HG02623 (cell line): ENCODE results near the gene GABPB1.
A peak's percentile ranks its signal among the peaks of the same experiment; 100 is the strongest.

Experiments used
- ATAC-seq: cut with Tn5 transposase; IDR thresholded peaks from one replicate; pipeline ENCODE4 v1.9.1; 2021; ENCODE audit warnings: moderate library complexity; ENCODE audit not compliant: unreplicated experiment

GABPB1 gene

DNA sequence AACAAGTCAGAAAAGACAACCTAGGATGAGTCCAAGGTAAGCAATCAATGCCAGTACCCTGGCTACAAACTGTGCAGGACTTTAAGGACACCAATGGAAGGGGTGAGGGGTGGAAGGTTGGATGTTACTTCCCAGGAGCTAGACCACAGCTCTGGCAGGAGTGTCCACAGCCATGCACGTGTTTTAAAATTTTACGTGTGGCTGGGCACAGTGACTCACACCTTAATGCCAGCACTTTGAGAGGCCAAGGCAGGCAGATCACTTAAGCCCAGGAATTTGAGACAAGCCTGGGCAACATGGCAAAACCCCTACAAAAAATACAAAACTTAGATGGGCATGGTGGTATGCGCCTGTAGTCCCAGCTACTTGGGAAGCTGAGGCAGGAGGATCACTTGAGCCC lies 74.7 kb downstream of the GABPB1 start:
- no peak for ATAC-seq

DNA sequence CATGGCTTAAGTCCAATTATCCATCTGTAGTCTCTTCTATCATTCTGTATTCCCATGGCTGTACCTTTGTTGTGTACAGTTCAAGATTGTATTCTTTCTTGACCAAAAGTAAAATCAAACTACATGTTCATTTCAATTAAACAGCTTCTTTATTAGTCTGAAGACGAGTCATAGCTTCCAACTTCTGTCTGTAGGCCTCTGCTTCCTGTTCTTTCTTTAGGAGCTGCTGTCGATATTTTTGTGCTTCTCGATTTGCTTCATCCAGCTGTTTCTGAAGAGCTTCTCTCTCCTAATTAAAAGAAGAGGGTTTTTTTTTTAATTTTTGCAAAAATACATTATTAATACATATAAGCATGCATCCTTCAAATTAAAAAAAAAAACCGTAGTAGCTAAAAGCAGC lies 76.5 kb downstream of the GABPB1 start:
- ATAC-seq: no peak

DNA sequence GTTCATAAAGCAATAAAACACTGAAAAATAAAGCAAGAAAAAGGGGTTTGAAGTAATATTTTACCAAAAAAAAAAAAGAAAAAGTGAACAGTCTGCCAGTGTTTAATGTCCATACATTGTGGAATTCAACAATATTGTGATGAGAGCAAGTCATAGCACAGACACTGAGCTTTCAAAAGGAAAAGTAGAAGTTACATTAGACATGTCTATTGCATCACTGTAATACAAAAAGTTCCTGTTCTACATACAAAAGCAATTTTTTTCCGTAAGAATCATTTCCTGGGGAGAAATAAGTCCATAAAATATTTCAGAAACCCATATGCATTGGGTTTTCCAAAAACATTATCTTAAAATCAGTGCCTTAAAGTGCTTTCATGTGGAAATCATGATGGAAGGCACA lies 77.6 kb downstream of the GABPB1 start:
- ATAC-seq: no peak

DNA sequence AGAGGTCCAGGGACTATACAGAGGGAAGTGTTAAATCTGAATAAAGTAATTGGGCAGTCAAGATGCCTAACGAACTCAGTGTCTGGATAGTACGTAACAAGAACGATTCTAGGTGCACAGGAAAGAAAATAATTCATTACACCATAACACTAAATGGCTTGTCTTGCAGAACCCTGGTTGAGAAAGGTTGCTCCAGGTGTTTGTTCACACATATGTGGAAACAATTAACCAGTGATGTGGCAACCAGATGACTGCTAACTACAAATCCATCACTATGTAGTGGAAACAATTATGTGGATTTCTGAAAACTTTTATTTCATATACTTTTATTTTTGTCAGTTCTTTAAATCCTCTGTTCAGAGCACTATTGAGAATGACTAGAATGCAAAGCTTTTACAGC lies 79.1 kb downstream of the GABPB1 start:
- no peak for ATAC-seq

DNA sequence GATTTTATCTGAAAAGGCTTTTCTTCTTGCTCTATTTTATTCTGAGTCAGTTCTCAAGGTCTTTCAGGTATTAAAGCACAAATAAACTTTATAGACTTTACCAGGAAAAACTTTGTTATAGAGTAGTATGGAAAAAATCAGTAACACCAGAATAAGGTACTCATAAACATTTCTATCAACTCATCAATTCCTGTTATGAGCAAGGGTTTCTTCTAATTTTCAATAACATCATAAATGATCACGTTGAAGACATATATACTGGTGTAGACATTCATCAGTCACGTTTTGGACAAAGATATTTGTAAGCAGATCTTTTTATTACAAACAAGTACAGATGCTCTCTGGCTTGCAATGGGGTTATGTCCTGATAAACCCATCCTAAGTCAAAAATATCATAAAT lies 79.9 kb downstream of the GABPB1 start:
- no peak for ATAC-seq

DNA sequence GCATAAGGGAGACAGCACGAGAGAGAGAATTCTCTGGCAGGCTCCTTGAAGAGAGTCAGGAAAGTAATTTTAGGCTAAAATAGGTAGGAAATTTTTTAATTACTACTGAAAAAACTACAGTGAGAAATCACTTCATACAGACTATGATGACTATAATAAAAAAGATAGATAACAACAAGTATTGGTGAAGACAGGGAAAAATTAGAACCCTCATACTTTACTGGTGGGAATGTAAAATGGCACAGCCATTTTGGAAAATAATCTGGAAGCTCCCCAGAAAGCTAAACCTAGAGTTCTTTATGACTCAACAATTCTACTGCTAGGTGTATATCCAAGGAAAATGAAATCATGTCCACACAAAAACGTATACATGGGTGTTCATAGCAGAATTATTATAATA lies 87.4 kb downstream of the GABPB1 start:
- no peak for ATAC-seq

DNA sequence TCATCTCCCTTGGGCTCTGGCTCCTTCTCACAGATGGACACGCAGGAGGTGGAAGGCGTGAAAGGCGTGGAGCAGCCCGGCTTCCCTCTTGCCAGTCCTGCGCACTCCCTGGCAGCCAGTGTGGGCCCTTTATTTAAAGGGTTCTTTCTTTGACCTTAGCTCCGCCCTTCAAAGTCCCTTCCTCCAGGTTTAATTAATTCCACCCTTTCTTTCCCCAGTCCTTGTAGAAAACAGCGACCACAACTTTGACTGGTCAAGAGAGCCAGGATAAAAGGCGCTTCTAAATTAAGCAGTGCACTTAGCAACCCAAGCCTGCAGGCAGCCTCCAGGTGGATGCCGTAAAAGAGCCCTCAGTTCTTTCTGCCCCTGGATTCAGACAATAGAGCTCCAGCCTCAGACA lies 89.4 kb downstream of the GABPB1 start, which contains the start of gene HDC:
Gene HDC (minus strand): TSS at position 107 of the 400 bp plus-strand sequence. CDS start 103 bp downstream, at position 4.
- no peak for ATAC-seq

DNA sequence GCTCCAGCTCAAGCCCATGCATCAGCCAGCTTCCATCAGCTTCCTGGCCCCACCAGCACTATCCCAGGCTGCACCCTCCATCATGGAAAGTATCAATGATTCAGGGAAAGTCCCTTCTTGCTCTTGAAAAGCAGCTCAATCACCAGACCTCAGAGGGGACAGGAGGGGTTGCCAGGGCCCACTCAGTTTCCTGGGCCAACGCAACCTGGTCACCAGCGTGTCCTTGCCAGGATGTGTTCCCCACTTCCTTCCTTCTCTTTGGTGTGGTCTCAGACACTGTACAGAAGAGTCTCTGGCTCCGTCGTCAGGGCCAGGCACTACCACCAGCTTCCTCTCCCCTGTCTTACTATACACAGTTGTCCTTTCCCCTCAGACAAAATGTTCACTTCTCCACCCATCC lies 92.5 kb downstream of the GABPB1 start:
- no peak for ATAC-seq

DNA sequence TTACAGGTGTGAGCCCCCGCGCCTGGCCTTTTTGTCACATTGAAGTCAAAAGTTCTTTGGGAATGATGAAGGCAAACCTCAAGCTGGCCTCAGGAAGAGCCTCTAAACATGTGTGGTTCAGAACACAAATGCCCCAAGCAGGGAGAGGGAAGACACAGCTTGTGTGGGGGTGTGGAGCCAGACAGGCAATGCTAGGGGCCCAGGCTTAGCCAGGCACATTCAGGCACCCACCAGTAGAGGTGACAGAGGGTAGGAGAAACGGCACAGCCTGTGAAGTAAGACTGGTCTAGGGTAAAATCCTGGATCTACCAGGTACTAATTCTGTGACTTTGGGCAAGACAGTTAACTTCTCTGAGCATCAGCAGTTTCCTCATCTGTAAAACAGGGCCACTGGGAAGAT lies 93.0 kb downstream of the GABPB1 start:
- no peak for ATAC-seq

DNA sequence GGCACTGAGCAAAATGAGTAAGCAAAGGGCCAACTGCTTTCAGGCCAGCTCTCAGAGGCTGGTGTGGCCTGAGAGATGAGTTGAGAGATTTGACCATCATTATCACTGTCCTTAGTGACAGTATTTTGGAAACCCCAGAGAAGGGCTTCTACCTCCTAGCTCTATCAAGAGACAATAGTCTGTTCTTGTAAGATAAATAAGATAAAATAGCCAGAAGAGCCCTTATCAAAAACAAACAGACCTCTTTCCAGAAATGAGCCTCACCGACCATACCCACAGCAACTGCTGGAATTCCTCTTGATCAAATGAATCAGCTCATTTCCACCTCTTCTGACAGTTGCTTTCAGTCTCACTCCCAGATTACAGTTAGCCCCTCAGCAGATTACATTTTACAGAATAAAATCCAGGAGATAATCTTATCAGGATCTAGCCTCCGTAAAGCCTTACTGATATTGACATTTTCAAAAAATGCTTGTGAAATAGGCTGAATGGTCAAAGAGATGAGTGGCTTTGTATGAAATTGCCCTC lies 94.0 kb downstream of the GABPB1 start:
- ATAC-seq: peak; percentile 44

DNA sequence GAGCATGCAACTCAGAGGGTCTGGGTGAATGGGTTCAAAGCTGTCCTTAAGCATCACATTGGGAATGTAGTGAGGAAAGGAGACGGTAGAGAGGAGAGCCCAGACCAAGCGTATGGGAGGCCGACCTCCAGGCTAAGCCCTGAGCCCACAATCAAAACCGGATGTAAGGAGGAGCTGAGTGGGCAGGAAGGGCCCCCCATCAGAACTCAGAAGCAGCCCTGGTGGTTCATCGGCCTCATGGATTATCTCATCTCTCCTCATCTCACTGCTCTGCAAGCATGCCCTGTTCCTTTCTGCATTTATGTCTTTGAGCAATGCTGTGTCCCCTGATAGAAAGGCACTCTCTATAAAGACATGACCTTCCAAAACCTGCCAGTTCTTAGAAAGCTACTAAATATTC lies 95.7 kb downstream of the GABPB1 start:
- ATAC-seq: no peak

DNA sequence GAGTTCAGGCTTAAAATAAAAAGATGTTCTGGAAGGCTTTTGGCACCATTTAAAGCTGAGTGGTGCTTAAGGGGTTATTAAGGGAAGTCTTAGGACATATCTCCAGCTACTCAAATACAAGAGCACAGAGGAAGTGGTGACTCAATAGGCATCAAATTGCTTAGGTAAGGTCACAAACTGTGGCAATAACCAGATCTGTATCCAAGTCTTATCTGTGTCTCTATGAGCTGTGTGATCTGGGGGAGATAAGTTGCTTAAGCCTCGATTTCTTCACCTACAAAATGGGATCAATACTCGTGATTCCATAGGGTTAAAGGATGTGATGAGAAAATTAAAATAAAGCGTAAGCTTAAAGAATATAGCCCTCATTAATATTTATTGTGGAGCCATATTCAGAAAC lies 97.1 kb downstream of the GABPB1 start:
- no peak for ATAC-seq

DNA sequence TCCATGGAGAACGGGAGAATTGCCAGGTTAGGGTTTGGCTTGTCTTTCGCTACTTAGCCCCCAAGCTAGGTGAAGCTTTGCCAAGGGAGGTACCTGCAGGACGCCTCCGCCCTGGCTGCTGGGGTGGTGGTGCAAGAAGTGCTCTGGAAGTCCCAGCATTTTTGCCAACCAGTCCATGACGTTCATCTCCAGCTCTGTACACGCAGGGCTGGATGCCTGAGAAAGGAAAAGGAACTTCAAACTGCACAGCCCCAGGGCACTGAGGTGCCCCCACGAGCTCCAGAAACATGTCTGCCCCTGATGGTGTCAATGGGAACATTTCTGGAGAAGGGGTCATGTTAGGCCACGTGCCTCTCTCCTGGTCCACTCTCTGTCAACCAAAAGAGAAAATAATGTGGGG lies 97.7 kb downstream of the GABPB1 start:
- no peak for ATAC-seq

DNA sequence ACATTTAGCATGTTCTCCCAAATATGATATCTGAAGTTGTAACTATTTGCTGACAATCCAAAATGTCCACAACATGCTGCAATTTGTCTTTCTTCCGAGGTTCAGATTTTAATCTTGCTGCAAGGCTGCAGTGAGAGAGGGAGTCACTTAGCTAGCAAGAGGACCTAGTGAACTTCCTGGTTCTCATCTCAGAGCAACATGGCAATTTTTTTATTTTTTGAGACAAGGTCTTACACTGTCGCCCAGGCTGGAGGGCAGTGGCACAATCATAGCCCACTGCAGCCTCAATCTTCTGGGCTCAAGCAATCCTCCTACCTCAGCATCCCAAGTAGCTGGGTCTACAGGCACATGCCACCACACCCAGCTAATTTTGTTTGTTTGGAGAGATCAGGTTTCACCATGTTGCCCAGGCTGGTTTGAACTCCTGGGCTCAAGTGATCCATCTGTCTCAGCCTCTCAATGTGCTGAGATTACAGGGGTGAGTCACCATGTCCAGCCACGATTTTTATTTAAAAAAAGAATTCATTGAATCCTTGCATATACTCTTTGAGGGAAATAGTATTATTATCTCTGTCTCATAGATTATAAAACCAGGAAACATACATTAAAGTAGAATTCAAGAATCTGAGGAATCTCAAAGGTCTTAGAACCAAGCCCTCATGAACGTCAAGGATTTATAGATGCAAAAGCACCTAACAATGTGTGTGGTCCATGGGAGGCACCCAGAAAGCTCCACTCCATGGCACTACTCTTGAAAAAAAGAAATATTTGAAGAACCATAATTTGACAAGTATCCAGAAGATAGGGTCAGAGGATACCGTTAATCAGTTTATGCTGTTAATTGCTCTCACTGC lies 98.6 kb downstream of the GABPB1 start:
- no peak for ATAC-seq

DNA sequence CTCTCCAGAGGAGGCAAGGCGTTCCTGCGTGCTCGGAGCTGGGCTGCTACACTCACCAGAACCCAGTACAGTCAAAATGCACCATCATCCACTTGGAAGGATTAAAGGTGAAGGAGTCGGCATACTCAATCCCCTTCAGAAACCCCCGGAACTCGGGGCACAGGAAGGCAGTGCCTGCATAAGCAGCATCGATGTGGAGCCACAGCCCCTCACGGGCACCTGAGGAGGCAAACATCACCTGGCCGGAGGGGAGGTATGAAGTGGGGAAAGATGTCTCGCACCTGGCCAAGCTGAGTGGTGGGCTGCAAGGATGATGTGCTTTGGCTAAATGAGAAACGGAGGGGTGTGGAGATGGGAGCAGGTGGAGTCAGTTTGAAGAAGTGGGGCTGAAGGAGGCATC lies 102.4 kb downstream of the GABPB1 start:
- ATAC-seq: no peak

DNA sequence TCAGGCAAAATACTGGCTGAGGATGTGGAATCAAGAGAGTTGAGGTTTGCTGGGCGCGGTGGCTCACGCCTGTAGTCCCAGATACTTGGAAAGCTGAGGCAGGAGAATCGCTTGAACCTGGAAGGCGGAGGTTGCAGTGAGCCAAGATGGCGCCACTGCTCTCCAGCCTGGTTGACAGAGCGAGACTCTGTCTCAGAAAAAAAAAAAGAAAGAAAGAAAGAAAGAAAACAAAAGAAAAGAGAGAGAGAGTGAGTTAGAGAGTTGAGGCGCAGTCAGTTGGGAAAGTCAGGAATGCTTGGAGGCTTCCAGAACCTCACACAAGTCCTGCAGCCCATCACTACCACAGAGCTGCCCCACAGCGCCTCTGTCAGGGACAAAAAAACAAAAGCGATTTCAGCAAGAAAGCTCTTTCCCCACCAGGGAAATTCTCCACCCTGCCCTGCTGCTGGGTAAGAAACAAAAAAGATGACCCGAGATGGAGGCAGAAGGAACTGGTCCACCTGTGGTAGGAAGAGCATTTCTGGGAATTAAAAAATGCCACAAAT lies 103.3 kb downstream of the GABPB1 start:
- no peak for ATAC-seq

DNA sequence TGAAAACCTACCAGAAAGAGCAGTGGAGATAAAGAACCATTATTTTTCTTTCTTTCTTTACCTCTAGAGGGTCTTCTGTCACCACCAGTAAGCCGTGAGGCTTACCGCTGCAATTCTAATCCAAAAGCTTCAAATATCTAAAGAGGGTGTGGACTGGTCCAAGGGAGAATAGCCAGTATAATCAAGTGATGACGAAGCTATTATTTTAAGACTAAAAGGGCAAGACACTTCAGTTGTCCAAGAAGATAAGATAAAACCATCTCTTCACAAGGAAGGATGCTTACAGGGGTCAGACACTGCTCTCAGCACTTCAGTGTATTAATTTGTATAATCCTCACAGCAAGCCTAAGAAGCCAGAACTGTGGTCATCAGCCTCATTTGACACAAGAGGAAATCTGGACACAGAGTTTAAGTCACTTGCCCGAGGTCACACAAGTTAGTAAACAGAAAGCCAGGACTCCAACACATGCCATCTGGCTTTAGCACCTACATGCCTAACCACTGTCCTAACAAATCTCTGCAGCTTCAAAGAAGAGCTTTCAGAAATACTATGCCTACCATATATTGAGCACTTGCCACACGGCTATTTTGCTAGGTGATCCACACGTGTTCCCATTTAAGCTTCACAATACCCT lies 104.1 kb downstream of the GABPB1 start:
- ATAC-seq: no peak

DNA sequence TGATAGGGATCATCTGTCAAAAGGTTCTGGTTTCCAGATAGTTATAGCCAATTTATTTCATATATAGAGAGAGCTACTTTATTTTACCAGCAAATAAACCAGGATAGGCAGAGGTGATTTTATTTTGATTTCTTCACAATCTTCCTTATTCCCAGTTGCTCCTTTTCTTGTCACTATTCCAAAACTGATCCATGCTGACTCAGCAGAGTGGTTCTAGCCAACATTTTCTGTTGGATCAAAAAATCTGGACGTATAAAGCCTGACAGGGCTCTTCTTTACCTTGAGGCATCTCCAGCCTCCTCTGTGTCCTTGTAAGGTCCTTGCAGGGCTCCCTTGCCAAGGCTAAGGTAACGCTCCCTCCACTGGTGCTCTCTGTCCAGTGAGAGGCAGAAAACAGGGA lies 105.3 kb downstream of the GABPB1 start:
- ATAC-seq: no peak

DNA sequence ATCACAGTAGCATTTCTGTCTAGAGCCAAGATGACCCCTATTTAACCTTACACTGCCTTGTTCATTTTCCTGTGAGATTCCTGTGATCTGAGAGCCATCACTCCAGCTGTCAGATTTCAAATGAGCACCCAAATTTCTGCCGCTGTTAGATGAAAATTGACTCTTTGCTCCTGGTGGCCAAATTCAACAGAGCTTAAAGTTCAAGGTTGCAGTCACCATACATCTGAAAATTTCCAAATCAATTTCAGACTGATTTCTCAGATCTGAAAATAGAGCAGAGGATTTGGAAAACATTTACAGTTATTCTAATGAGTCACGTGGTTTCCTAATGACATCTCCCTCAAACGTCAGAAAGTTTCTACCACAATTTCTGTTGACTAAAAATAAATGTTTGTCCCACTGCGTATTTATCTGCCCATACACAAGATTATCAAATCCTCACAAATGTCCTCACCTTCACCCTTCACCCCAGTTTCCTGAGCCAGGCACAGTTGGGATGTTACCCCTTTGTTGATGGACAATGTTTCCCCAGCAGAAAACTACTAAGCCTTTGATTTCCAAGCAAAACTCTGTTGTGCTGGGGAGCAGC lies 105.9 kb downstream of the GABPB1 start:
- ATAC-seq: no peak

DNA sequence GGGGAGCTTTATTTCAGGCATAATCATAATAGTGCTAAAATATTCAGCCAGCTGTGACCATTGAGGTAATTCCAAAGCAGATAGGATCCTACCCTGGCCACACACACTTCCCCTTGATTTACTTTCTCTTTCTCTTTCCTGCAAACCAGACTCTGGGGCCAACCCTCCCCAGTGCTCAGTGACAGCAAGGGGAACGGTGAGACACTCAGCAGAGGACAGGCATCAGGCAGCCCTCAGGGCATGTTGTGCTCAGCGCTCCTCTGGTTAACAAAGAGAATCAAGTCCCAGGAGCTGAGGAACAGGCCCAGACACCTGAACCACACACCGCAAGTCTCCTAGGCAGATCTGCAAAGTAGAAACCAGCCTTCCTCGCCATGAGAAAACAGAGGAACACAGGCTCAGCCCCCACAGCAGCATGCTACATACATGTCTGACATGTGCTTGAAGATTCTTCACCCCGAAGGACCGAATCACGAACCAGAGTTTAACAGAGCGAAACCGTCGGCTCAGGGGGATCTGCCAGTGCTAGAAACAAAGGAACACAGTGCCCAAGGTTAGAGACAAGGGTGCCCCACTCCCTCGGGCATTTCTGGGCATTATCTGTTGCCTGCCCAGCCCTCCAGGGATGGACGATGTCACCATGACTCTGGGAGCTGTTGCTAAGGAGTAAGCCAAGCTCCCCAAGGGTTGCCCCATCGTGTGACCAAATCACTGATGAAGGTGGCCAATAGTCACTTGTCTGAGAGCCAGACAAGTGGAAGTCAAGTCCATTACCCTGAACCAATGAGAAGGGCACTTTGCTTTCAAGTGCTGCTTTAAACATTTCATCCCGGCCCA lies 107.0 kb downstream of the GABPB1 start:
- ATAC-seq: peak; percentile 98

DNA sequence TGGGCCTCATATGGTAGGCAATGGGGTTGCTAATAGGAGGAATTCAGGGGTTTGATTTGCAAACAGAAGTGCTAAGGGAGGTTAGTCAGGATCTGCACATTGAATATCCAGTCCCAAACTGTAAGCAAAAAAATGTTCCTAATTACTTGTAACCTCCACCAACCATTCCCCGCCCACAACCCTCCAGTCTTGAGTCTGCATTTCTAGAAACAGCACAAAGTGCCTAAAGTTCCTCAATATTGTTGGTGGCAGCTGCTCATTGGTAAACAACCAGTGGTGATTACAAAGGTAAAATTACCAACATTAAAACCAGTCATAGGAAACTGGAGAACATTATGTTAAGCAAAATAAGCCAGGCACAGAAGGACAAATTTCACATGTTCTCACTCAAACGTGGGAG lies 108.4 kb downstream of the GABPB1 start:
- no peak for ATAC-seq
